Calu3 (cell line): ENCODE data around the gene ROBO3. TPM values are rescaled to one million over a fixed set of nuclear protein-coding genes. Genes with fewer than 3 reads are reported as not detected.

Experiments
- BruUV-seq: library from RNA; stranded (reverse); fragments of 400-500 nt; replicated peaks from 2 replicates; lab custom pipeline; 2021; lab: Mats Ljungman, UMichigan
- CTCF ChIA-PET: fragments of 300-600 bp; sonication (Branson Sonifier 250); formaldehyde crosslinking; loops from one replicate; lab custom pipeline; 2022; ENCODE audit warnings: antibody characterized with exemption; lab: Charles Lee
- DNase-seq: peaks from one replicate; pipeline ENCODE4 v3.0.0; 2022
- H3K27ac Mint-ChIP-seq: one replicate; pipeline ENCODE4 v1.8.0; 2022; ENCODE audit warnings: mixed read lengths; ENCODE audit not compliant: unreplicated experiment
- H3K27me3 Mint-ChIP-seq: one replicate; pipeline ENCODE4 v1.8.0; 2022; ENCODE audit warnings: mixed read lengths; ENCODE audit not compliant: unreplicated experiment
- H3K36me3 Mint-ChIP-seq: one replicate; pipeline ENCODE4 v1.8.0; 2022; ENCODE audit warnings: mild to moderate bottlenecking, moderate library complexity, mixed read lengths; ENCODE audit not compliant: insufficient read depth, unreplicated experiment
- H3K4me1 Mint-ChIP-seq: one replicate; pipeline ENCODE4 v1.8.0; 2022; ENCODE audit warnings: mild to moderate bottlenecking, low read depth, mixed read lengths; ENCODE audit not compliant: unreplicated experiment
- H3K4me3 Mint-ChIP-seq: one replicate; pipeline ENCODE4 v1.8.0; 2022; ENCODE audit warnings: mild to moderate bottlenecking, low read depth, moderate library complexity, mixed read lengths; ENCODE audit not compliant: unreplicated experiment
- H3K9me3 Mint-ChIP-seq: one replicate; pipeline ENCODE4 v1.8.0; 2022; ENCODE audit warnings: low read depth, mixed read lengths; ENCODE audit not compliant: unreplicated experiment
- intact Hi-C: fragments of 100-400 bp; cut with micrococcal nuclease; formaldehyde crosslinking; loops from one replicate; pipeline ENCODE4 v1.10.0; 2022; ENCODE audit not compliant: unreplicated experiment
- total RNA-seq: library from RNA; stranded (reverse); gene quantifications from 2 replicates; pipeline ENCODE4 v1.2.3, GENCODE V29; 2022
- TF ChIP-seq, protein P1 (sequence below): fragments of 200-600 bp; IDR thresholded peaks from one replicate; pipeline ENCODE4 v1.8.0; 2022; ENCODE audit warnings: antibody characterized with exemption; ENCODE audit not compliant: unreplicated experiment

ROBO3 gene
- total RNA-seq, 1 experiment from 2014 or later = 0.99 TPM

DNA sequence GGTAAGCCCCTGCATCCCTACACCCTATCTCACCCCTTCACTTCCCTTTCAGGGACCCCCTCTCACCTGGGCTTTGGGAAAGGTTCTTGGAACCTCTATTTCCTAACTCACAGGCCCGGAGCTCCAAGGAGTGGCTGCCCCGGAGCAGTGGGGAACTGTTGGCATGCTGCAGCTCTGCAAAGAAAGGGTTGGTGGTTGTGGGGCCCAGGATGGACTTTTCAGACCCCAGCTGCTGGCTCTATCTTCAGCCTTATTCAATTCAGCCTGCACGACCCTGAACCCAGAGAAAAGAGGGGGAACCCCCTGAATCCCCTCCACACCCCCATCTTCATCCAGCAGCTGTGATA, 22.4 kb downstream of the ROBO3 start:
- DNase-seq = no peak
- H3K4me3 Mint-ChIP-seq = no peak overlapping the region
- intact Hi-C loops = no loop called here
- no peak overlapping the region for H3K27ac Mint-ChIP-seq
- H3K9me3 Mint-ChIP-seq = no peaks in the 10 kb centered on the region
- no peaks in the 10 kb centered on the region for H3K4me1 Mint-ChIP-seq
- no TSS peak for BruUV-seq
- TF ChIP-seq, protein P1, sequence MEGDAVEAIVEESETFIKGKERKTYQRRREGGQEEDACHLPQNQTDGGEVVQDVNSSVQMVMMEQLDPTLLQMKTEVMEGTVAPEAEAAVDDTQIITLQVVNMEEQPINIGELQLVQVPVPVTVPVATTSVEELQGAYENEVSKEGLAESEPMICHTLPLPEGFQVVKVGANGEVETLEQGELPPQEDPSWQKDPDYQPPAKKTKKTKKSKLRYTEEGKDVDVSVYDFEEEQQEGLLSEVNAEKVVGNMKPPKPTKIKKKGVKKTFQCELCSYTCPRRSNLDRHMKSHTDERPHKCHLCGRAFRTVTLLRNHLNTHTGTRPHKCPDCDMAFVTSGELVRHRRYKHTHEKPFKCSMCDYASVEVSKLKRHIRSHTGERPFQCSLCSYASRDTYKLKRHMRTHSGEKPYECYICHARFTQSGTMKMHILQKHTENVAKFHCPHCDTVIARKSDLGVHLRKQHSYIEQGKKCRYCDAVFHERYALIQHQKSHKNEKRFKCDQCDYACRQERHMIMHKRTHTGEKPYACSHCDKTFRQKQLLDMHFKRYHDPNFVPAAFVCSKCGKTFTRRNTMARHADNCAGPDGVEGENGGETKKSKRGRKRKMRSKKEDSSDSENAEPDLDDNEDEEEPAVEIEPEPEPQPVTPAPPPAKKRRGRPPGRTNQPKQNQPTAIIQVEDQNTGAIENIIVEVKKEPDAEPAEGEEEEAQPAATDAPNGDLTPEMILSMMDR = no peak
- no peaks in the 10 kb centered on the region for H3K36me3 Mint-ChIP-seq
- H3K27me3 Mint-ChIP-seq = peaks cover 96% of the 10 kb centered on the region
- CTCF ChIA-PET = no interaction called here

DNA sequence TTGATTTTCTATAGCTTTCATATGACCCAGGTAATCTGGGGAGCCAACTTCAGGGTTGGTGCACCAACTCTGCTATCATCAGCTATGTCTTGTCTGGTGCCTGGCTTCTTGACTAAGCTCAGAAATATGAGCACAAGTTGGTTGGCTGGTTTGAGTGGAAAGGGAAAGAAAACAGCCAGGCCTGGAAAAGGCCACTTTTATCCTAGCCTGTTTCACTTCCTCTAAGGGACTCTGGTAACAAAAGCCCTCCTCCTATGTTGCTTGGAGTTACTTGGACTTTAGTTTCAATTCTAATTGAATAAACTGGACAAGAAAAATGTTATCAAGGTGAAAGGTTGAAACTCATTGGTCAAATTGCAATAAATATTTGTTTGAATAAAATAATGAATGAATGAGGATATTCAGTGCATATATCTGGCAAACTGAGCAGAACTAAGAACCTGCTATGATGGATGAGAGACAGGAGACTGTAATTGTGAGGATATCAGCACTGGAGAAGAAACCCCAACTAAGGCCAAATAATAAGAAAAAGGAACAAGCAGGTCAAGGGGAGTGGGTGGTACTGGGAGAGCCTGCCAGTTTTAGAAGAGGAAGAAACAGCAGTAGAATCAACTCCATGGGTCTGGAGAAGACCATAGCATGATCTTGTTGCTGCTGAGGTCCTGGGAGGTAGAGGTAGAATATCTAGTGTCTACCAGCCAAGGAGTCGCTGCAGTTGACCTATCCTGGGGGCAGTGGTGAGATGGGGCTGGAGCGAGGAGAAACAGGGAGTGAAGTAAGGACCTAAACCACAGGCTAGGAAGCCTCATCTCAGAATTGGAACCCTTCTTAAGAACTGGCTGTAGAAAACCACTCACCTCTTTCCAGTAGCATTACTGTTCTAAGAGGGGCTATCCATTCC, 24.2 kb downstream of the ROBO3 start:
- intact Hi-C loops = no loop called here
- Mint-ChIP-seq H3K4me1 (no peaks in the 10 kb centered on the region), H3K27me3 (peaks cover 94% of the 10 kb centered on the region), H3K27ac (no peak overlapping the region), H3K4me3 (no peak overlapping the region), H3K9me3 (no peaks in the 10 kb centered on the region), H3K36me3 (no peaks in the 10 kb centered on the region)
- CTCF ChIA-PET = interaction anchor here (0.7 kb wide), 1 partner anchor 38 kb away, joined by 3 read pairs; no protein-coding TSS in a partner anchor
- no TSS peak for BruUV-seq
- DNase-seq = no peak
- TF ChIP-seq, protein P1 = no peak

DNA sequence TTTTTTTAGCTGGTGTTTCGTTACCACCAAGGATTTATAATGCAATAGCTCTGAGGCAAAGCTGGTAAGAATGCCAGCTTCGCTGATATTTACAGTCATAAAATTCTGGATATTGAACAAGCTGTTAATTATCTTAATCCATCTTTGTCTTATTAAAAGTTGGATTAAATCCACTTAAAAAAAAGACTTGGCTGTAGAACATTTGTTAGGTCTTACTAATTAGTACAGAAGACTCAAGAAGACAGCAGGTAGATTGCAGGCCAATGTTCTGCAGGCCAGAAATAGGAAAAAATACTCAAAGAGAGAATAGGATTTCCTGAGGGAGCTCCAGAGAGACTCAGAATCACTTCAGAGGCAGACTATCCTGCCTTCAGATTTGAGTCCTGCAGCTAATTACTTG, 24.9 kb downstream of the ROBO3 start:
- no peak overlapping the region for H3K27ac Mint-ChIP-seq
- no peaks in the 10 kb centered on the region for H3K9me3 Mint-ChIP-seq
- no peak overlapping the region for H3K4me3 Mint-ChIP-seq
- CTCF ChIA-PET = no interaction called here
- no peak for DNase-seq
- TF ChIP-seq, protein P1 = no peak
- no peaks in the 10 kb centered on the region for H3K4me1 Mint-ChIP-seq
- no peaks in the 10 kb centered on the region for H3K36me3 Mint-ChIP-seq
- no TSS peak for BruUV-seq
- intact Hi-C loops = no loop called here
- peaks cover 94% of the 10 kb centered on the region for H3K27me3 Mint-ChIP-seq

DNA sequence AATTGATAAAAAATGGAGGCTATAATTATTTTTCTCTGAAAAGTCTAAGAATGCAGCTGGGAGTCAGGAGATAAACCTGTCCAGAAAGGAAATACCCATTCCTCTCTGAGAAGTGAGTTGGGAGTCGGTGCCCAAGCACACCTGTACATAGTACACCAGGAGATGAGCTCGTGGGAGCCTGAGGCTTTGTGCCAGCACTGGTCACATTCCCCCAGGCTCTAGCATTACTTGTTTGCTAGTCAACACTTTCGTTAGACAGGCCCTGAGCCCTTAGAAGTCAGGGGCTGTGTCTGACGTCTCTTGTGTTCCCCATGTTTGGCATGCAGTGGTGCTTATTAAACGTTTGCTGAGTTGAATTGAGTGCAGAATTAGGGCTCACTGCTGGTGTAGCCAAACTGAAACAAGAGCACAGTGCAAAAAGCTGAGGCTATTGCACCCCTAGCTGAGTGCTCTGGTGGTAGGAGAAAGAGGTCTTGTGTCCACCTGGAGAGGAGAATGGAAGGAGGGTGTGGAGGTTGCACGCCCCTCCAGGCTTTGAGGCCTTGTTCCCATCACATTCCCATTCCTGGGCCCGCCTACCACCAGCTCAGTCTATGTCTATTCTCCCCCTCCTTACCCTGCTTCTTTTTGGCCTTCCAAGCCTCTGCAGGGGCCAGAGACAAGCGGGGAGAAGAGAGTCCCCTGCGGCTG, 25.6 kb downstream of the ROBO3 start:
- Mint-ChIP-seq H3K9me3 (no peaks in the 10 kb centered on the region), H3K27me3 (peaks cover 90% of the 10 kb centered on the region), H3K27ac (no peak overlapping the region), H3K4me1 (no peaks in the 10 kb centered on the region), H3K4me3 (no peak overlapping the region), H3K36me3 (no peaks in the 10 kb centered on the region)
- intact Hi-C loops = no loop called here
- DNase-seq = no peak
- TF ChIP-seq, protein P1 = no peak
- BruUV-seq = no TSS peak
- CTCF ChIA-PET = no interaction called here
